ENCODE data around the gene BSG.
"Not testable (repeated sequence)": the region's sequence is repeated elsewhere in the genome, so short reads cannot be mapped to it uniquely, and the experiment has no call there.

Gene BSG

DNA sequence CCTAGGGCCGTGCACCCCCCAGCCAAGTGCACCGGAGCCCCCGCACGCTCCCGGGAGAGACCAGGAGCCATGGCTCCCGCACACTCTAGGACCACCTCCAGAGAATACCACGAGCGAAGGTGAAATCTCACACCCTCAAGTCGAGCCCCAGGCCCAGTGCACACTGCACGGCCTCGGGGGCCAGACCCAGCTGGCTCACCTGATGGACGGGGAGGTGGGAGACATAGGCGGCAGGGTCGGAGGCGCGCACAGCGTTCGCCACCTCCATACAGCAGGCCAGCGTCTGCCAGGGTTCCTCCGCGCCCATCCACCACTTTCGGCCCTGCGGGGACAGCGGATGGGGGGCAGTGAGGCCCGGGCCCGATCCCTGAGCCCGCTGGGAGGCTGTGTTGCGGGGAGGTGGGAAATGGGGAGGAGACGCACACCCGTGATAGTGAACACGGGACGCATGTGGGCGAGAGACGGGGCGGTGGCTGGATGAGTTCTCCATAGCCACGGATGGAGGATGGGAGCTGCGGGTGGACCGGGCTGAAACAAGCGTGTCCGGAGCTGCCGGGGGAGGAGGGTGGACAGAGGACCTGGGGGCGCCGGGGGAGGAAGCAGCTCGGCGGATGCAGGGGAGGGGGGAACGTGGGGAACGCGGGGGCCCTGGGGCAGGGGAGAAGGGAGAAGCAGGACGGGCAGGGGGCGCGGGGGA, 47.9 kb downstream of the BSG start:
- Mint-ChIP-seq H3K9me3 (no peaks in the 10 kb centered on the region), H3K4me3 (no peak overlapping the region), H3K4me1 (ENCODE audit: low read depth) (peaks cover 4% of the 10 kb centered on the region), H3K36me3 (ENCODE audit: low read depth) (peaks cover 9% of the 10 kb centered on the region), H3K27ac (no peak overlapping the region), H3K27me3 (ENCODE audit: low read depth) (peaks cover 4% of the 10 kb centered on the region)

DNA sequence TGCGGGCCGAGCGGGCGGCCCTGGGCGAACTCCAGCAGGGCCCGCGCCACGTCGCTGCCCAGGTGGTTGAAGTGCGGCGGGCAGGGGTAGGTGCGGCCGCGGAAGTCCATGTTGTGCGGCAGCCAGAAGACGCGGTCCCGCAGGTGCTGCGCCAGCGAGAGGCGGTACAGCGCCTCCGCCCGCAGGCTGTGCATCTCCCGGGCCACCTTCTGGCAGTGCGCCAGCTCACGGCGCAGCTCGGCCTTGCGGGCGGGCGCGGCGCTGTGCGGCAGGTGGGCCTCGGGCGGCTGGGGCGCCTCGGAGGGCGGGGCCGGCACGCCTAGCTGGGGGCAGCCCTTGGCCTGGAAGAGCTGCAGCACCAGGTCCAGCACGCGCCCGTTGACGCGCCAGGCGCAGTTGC, 48.8 kb downstream of the BSG start:
- not testable (repeated sequence) for H3K36me3 Mint-ChIP-seq (ENCODE audit: low read depth); H3K4me1 Mint-ChIP-seq (ENCODE audit: low read depth); H3K27ac Mint-ChIP-seq; H3K9me3 Mint-ChIP-seq; H3K27me3 Mint-ChIP-seq (ENCODE audit: low read depth); H3K4me3 Mint-ChIP-seq

DNA sequence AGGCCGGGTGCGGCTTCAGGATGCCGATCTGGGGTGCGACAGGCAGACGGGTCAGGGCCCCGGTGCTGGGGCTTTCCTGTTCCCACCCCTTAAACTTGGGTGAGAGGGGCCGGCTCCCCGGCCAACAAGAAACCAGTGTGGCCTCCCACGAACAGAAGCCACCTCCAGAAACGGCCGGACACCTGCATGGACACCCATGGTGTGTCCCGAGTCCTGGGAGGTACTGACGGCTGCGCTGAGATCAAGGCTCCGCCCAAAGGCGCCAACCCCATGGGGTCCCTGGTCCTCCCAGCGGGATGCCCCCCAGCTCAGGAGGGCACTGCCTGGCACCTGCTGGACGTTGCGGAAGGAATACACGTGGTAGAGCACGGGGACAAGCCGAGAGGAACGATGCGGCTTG, 49.4 kb downstream of the BSG start:
- Mint-ChIP-seq H3K36me3 (ENCODE audit: low read depth) (peaks cover 10% of the 10 kb centered on the region), H3K9me3 (no peaks in the 10 kb centered on the region), H3K27me3 (ENCODE audit: low read depth) (no peaks in the 10 kb centered on the region), H3K4me1 (ENCODE audit: low read depth) (peaks cover 2% of the 10 kb centered on the region), H3K4me3 (no peak overlapping the region), H3K27ac (no peak overlapping the region)

DNA sequence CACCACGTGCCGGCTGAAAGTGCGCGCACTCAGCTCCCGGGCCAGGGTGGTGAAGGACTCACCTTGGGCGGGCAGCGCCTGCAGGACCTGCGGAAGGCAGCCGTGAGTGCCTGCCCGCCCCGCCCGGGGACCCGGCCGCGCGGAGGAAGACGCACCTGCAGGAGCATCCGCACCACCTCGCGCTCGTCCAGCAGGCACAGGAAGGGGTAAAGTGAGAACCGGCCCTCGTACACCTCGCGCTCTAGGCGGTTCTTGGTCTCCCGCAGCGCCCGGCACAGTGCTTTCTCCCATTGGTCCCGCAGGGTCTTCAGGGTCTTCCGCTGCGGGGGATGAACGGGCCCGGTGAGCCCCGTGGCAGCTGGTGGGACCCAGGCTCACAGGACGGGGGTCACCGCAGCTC, 50.3 kb downstream of the BSG start:
- Mint-ChIP-seq H3K27me3 (ENCODE audit: low read depth) (no peaks in the 10 kb centered on the region), H3K4me3 (no peak overlapping the region), H3K4me1 (ENCODE audit: low read depth) (peaks cover 2% of the 10 kb centered on the region), H3K27ac (no peak overlapping the region), H3K9me3 (no peaks in the 10 kb centered on the region), H3K36me3 (ENCODE audit: low read depth) (peaks cover 9% of the 10 kb centered on the region)

DNA sequence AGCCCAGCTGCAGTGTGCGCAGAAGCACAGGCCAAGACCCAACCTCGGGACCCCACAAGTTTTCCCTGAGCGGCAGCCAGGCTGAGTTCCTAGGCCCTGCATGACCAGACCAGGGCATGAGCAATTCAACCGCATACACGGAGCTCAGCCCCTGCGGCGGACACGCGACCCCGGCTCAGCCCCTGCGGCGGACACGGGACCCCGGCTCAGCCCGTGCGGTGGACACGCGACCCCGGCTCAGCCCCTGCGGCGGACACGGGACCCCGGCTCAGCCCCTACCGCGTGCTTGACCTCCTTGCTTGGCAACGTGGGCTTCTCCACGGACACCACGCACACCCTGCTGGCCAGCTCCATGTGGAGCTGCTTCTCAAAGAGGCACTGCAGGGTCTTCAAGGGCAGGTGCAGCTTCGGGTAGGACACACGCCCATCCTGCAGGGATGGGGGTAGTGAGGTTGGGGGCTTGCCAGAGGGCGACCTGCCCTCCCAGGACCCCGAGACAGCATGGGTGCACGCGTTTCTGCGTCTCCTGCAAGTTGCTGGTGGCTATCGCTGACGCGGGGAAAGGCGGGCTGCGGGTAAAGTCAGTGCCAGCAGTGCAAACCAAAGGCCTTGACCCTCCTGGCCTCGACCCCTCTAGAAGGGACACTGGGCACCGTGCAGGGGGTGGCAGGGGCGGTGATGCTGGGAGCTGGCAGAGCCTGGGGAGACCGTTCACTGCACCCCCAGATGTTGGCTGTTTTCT, 51.0 kb downstream of the BSG start:
- no peaks in the 10 kb centered on the region for H3K27me3 Mint-ChIP-seq (ENCODE audit: low read depth)
- H3K4me1 Mint-ChIP-seq (ENCODE audit: low read depth), result peaks cover 2% of the 10 kb centered on the region
- H3K9me3 Mint-ChIP-seq, result no peaks in the 10 kb centered on the region
- H3K27ac Mint-ChIP-seq, result no peak overlapping the region
- H3K4me3 Mint-ChIP-seq, result no peak overlapping the region
- H3K36me3 Mint-ChIP-seq (ENCODE audit: low read depth), result peaks cover 9% of the 10 kb centered on the region

DNA sequence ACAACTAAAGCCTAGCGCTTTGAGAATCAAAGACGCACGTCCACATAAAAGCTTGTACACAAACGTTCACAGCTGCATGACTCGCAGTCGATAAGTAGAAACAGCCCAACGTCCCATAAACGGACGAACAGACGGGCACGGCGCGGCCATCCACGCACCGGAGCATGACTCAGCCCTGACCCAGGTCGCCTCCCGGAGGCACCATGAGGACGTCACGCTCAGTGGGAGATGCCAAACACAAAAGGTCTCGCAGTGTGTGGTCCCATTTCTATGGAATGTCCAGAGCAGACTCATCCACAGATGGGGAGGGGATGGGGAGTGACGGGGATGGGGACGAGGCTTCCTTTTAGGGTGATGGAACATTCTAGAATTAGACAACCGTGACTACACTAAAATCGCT, 51.6 kb downstream of the BSG start:
- Mint-ChIP-seq H3K4me1 (ENCODE audit: low read depth) (peaks cover 2% of the 10 kb centered on the region), H3K27me3 (ENCODE audit: low read depth) (no peaks in the 10 kb centered on the region), H3K36me3 (ENCODE audit: low read depth) (peaks cover 10% of the 10 kb centered on the region), H3K27ac (no peak overlapping the region), H3K9me3 (no peaks in the 10 kb centered on the region), H3K4me3 (no peak overlapping the region)

DNA sequence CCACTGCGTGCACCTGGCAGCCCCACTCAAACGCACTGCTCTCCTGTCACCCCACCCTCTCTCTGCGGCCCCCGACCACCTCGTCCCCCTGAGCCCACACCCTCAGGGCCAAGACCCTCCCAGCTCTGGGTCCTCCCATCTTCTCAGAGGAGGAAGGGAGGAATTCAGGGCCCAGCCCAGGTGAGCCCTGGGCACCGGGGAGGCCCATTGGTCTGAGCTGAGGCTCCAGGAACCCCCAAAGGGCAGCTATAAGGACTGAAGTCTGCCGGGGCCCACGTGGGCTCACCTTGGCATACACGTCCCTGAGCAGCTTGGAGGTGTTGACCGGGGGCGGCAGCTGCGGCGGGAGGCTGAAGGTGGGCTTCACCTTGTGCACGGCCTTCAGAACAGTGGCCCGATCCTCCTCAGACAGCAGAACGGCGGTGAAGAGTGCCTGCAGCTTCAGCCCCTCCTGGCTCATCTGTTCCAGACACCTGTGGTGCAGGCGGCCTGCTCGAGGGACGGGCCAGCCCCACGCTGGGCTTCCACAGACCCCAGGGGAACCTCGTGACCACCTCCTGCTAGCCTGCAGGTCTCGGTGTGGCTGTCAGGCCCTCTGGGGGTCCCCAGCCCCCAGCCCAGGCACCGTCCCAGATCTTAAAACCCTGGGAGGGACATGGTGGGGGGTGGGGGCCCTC, 52.2 kb downstream of the BSG start:
- H3K27ac Mint-ChIP-seq, result no peak overlapping the region
- H3K36me3 Mint-ChIP-seq (ENCODE audit: low read depth), result peaks cover 11% of the 10 kb centered on the region
- no peak overlapping the region for H3K4me3 Mint-ChIP-seq
- no peaks in the 10 kb centered on the region for H3K9me3 Mint-ChIP-seq
- H3K4me1 Mint-ChIP-seq (ENCODE audit: low read depth), result peaks cover 2% of the 10 kb centered on the region
- H3K27me3 Mint-ChIP-seq (ENCODE audit: low read depth), result no peaks in the 10 kb centered on the region

DNA sequence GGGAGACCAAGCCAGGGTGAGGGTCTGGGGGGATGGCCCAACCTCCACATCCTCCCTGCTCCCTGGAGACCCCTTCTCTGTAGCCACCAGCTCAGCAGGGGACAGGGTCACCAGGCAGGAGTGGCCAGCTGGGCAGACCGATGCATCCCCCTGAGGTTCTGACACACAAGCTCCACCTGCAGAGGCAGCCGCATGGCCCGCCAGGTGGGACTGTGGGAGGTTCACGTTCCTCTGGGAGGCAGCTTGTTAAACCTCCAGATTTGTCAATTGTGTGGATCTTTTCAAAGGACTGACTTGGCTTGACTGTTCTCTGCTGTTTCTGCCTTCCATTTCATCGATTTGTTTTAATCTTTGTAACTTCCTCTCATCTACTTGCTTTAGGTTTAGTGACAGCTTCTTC, 52.9 kb downstream of the BSG start:
- Mint-ChIP-seq H3K27me3 (ENCODE audit: low read depth) (no peaks in the 10 kb centered on the region), H3K36me3 (ENCODE audit: low read depth) (peaks cover 15% of the 10 kb centered on the region), H3K4me3 (no peak overlapping the region), H3K4me1 (ENCODE audit: low read depth) (peaks cover 2% of the 10 kb centered on the region), H3K27ac (no peak overlapping the region), H3K9me3 (no peaks in the 10 kb centered on the region)

DNA sequence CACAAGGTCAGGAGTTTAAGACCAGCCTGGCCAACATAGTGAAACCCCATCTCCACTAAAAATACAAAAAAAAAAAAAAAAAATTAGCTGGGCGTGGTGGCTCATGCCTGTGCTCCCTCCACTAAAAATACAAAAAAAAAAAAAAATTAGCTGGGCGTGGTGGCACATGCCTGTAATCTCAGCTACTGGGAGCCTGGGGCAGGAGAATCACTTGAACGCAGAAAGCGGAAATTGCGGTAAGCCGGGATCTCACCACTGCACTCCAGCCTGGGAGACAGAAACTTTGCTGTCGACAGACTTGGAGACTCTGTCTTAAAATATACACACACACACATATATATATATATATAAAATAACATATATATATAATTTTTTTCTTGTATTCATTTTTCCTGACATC, 54.2 kb downstream of the BSG start:
- not testable (repeated sequence) for H3K4me1 Mint-ChIP-seq (ENCODE audit: low read depth); H3K27ac Mint-ChIP-seq; H3K27me3 Mint-ChIP-seq (ENCODE audit: low read depth); H3K9me3 Mint-ChIP-seq; H3K4me3 Mint-ChIP-seq
- peaks cover 17% of the 10 kb centered on the region for H3K36me3 Mint-ChIP-seq (ENCODE audit: low read depth)

DNA sequence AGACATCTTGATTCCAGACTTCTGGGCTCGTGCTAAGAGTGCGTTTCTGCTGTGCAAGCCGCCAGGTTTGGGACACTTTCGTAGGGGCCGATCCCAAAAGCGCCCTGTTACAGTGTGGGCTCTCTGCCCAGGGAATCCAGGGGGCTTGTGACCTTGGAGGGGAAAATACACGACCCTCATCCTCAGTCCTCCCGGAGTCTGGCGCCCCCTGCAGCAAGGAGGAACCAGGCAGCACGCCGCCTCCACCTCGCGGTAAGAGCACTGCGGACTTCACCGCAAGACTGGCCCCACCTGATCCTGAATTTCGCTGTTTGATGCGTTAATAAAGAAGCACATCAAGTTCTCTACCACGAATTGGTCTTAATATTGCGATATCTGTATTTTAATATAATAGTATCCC, 55.8 kb downstream of the BSG start:
- peaks cover 17% of the 10 kb centered on the region for H3K36me3 Mint-ChIP-seq (ENCODE audit: low read depth)
- no peak overlapping the region for H3K4me3 Mint-ChIP-seq
- no peaks in the 10 kb centered on the region for H3K9me3 Mint-ChIP-seq
- H3K27me3 Mint-ChIP-seq (ENCODE audit: low read depth), result no peaks in the 10 kb centered on the region
- no peak overlapping the region for H3K27ac Mint-ChIP-seq
- H3K4me1 Mint-ChIP-seq (ENCODE audit: low read depth), result peaks cover 7% of the 10 kb centered on the region

DNA sequence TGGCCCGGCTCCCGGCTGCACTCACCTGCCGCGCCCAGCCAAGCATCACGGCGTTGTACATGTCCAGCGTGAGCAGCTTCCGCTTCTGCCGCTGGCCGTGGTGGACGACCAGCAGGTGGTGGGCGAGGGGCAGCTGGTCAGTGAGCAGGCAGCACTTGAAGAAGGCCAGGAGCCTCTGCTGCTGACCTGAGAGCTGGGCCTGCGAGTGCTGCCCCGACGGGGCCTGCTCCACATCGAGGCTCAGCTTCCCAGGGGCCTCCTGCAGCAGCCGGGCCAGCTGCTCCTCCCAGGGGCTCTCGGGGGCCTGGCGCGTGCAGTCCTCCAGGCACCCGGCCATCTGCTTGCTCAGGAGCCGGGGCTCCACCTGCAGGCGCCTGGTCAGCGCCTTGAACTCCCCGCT, 57.1 kb downstream of the BSG start:
- Mint-ChIP-seq H3K4me1 (ENCODE audit: low read depth) (peaks cover 11% of the 10 kb centered on the region), H3K36me3 (ENCODE audit: low read depth) (peaks cover 17% of the 10 kb centered on the region)
- H3K4me3 Mint-ChIP-seq; H3K27ac Mint-ChIP-seq; H3K27me3 Mint-ChIP-seq (ENCODE audit: low read depth); H3K9me3 Mint-ChIP-seq: not testable (repeated sequence)

DNA sequence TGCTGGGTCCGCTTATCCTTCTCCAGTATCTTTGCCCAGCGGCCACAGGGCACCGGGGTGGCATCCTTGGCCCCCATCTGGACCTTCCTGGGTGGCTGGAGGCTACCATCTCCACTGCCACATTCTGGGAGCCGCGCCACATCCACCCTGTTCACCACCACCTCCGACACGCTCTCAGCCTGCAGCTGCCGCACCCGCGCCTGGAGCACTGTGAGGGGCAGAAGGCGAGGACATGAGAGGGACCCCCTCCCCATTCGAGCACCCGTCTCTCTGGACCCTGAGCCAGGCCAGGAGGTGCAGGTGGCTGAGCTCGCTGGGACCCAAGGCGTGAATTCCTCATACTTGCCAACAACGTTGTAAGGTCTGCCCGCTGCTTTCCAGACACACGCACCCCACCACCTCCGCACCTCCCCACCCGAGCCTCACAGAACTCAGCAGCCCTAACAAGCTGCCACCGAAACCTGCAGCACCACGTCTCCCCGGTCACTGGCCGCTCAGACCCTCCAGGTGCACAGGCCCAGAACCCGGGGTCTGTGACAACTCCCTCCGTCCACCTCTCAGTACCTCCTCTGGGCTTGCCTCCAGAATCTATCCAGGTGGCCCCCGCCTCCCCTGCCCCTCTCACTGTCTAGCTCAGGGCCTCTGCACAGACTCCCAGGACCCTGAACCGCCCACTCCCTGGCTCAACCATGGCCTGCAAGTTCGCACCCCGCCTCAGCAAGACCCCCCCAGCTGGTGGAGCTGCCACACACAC, 57.7 kb downstream of the BSG start:
- H3K36me3 Mint-ChIP-seq (ENCODE audit: low read depth), result peaks cover 17% of the 10 kb centered on the region
- peaks cover 11% of the 10 kb centered on the region for H3K4me1 Mint-ChIP-seq (ENCODE audit: low read depth)
- H3K9me3 Mint-ChIP-seq, result no peaks in the 10 kb centered on the region
- no peak overlapping the region for H3K4me3 Mint-ChIP-seq
- no peak overlapping the region for H3K27ac Mint-ChIP-seq
- no peaks in the 10 kb centered on the region for H3K27me3 Mint-ChIP-seq (ENCODE audit: low read depth)

DNA sequence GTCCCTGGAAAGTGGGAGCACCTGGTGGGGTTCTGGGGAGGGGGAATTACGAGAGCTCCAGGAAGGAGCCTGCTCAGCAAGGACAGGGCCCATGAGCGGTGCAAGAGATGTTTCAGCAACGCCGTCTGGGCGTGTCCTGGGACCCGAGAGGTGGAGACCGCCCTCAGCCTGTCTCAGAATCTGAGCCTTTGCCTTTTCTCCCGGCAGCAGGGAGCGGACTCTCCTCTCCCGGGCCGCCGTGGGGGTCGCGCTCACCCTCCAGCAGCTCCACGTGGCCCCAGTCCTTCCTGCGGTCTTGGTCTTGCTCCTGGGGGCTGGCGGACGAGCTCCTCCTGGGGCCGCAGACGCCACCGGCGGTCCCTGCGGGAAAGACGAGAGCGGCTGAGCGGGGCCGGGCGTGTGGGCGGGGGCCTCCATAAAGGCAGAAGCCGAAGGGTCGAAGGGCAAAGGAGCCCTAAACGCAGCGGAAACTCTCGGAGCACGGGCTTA, 60.2 kb downstream of the BSG start:
- Mint-ChIP-seq H3K9me3 (no peaks in the 10 kb centered on the region), H3K4me3 (peak overlapping the region; percentile 96), H3K4me1 (ENCODE audit: low read depth) (peaks cover 8% of the 10 kb centered on the region), H3K36me3 (ENCODE audit: low read depth) (peaks cover 11% of the 10 kb centered on the region), H3K27ac (peak overlapping the region; percentile 97), H3K27me3 (ENCODE audit: low read depth) (peaks cover 4% of the 10 kb centered on the region)

All from T-helper 1 cell treated with Interleukin-12 subunit alpha and Interleukin-12 subunit beta and Interleukin-4 antibody, amounts not matched to agents 30 μg/mL and 1 μg/mL, for 36 hours (primary cell).